ENCODE measurements around the gene SLC26A1. TPM values are rescaled to one million over a fixed set of nuclear protein-coding genes. Genes with fewer than 3 reads are reported as not detected.

Gene SLC26A1
- total and polyA plus RNA-seq, 2 of the 13 experiments (the other 11 are each of a cell fraction or from before 2014, with no cell fraction given): 5.4 to 22.9 TPM

DNA sequence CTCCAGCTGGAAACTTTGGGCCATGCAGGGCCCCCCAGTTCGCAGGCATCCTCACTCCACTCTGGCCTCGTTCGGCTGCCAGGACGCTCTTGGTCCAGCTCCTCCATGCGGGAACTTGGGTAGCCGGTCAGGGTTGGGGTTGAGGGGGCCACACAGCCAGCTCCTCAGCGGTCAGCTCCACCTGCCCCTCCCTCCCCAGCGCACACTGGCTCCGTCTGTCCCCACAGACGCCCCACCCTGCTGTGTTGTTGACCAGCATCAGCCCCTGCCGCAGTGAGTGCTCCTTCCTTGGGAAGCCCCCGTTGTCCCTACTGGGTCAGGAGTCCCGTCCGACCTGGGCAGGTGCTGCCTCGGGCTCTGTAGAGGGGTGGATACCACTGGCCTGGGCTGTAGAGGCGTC is 24.0 kb upstream of the SLC26A1 start:
- Histone ChIP-seq H3K9me3 (ENCODE audit: low read length) (no peaks in the 10 kb centered on the region), H3K79me2 (ENCODE audit: insufficient read depth, low read length) (peaks cover 6% of the 10 kb centered on the region), H3K4me1 (ENCODE audit: insufficient read depth, low read length) (peaks cover 36% of the 10 kb centered on the region), H3K36me3 (replicated peaks in 1 of 2; ENCODE audit: control insufficient read depth in 1 of 2, insufficient read depth in 2 of 2, low read length in 2 of 2) (peaks cover 0 to under 1% of the 10 kb centered on the region in 2 experiments; a peak in 3 of 5 replicates), H3K4me3 (replicated peaks in 1 of 3; ENCODE audit: insufficient read depth in 1 of 3, low read depth in 2 of 3, low read length in 3 of 3) (no peak overlapping the region), H4K20me1 (ENCODE audit: insufficient read depth, low read length) (no peaks in the 10 kb centered on the region), H3K27ac (ENCODE audit: extremely low read length, insufficient read depth, low read length) (no peak overlapping the region), H3K4me2 (ENCODE audit: low read depth, low read length) (no peak overlapping the region), H3K27me3 (ENCODE audit: control insufficient read depth in 1 of 2, insufficient read depth in 2 of 2, low read length in 2 of 2) (no peaks in the 10 kb centered on the region; a peak in 1 of 5 replicates), H3K9ac (ENCODE audit: insufficient read depth, low read depth, low read length) (no peak overlapping the region), H2AFZ (ENCODE audit: low read length) (no peak overlapping the region)
- no TSS peak for BruUV-seq (replicated peaks)
- in situ Hi-C loops (cut with HindIII; ENCODE audit: extremely low pct_ligation_motif_present, low pct_unique_long_range_greater_than_20kb): no loop called here
- ChIA-PET POLR2A (interaction anchor here (0.9 kb wide), 1 partner anchor 24 kb away, joined by 3 read pairs; the partner anchor contains the start of gene SLC26A1), CTCF (ENCODE audit: low intra/inter-chr PET ratio, low total read pairs) (no interaction called here)
- WGBS (ENCODE audit: low lambda C conversion rate): 97% methylated on average over 12 of the region's 16 CpGs
- no peak for FAIRE-seq
- TF ChIP-seq IKZF4 (CRISPR knock-in tag; IDR thresholded peaks at IDR 0.05; ENCODE audit: borderline replicate concordance, low read depth, not compliant biosample characterization): no peak
- TF ChIP-seq, protein P1, sequence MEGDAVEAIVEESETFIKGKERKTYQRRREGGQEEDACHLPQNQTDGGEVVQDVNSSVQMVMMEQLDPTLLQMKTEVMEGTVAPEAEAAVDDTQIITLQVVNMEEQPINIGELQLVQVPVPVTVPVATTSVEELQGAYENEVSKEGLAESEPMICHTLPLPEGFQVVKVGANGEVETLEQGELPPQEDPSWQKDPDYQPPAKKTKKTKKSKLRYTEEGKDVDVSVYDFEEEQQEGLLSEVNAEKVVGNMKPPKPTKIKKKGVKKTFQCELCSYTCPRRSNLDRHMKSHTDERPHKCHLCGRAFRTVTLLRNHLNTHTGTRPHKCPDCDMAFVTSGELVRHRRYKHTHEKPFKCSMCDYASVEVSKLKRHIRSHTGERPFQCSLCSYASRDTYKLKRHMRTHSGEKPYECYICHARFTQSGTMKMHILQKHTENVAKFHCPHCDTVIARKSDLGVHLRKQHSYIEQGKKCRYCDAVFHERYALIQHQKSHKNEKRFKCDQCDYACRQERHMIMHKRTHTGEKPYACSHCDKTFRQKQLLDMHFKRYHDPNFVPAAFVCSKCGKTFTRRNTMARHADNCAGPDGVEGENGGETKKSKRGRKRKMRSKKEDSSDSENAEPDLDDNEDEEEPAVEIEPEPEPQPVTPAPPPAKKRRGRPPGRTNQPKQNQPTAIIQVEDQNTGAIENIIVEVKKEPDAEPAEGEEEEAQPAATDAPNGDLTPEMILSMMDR (CRISPR knock-in tag; IDR thresholded peaks at IDR 0.05): no peak
- TF ChIP-seq, protein P2, sequence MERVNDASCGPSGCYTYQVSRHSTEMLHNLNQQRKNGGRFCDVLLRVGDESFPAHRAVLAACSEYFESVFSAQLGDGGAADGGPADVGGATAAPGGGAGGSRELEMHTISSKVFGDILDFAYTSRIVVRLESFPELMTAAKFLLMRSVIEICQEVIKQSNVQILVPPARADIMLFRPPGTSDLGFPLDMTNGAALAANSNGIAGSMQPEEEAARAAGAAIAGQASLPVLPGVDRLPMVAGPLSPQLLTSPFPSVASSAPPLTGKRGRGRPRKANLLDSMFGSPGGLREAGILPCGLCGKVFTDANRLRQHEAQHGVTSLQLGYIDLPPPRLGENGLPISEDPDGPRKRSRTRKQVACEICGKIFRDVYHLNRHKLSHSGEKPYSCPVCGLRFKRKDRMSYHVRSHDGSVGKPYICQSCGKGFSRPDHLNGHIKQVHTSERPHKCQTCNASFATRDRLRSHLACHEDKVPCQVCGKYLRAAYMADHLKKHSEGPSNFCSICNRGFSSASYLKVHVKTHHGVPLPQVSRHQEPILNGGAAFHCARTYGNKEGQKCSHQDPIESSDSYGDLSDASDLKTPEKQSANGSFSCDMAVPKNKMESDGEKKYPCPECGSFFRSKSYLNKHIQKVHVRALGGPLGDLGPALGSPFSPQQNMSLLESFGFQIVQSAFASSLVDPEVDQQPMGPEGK (CRISPR knock-in tag; IDR thresholded peaks at IDR 0.05): no peak
- TF ChIP-seq LCORL (IDR thresholded peaks at IDR 0.05): no peak
- TF ChIP-seq LCORL (CRISPR knock-in tag; IDR thresholded peaks at IDR 0.05): no peak
- TF ChIP-seq, protein P3, sequence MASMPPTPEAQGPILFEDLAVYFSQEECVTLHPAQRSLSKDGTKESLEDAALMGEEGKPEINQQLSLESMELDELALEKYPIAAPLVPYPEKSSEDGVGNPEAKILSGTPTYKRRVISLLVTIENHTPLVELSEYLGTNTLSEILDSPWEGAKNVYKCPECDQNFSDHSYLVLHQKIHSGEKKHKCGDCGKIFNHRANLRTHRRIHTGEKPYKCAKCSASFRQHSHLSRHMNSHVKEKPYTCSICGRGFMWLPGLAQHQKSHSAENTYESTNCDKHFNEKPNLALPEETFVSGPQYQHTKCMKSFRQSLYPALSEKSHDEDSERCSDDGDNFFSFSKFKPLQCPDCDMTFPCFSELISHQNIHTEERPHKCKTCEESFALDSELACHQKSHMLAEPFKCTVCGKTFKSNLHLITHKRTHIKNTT (CRISPR knock-in tag; IDR thresholded peaks at IDR 0.05): no peak
- no peak for TF ChIP-seq THYN1 (CRISPR knock-in tag; IDR thresholded peaks at IDR 0.05; ENCODE audit: borderline replicate concordance, low read depth)
- no peak for TF ChIP-seq ZNF619 (CRISPR knock-in tag; IDR thresholded peaks at IDR 0.05)
- TF ChIP-seq ZNF629 (CRISPR knock-in tag; conservative IDR thresholded peaks at IDR 0.05): no peak
- TF ChIP-seq SALL2 (CRISPR knock-in tag; IDR thresholded peaks at IDR 0.05): no peak
- no peak for TF ChIP-seq ZSCAN12 (CRISPR knock-in tag; IDR thresholded peaks at IDR 0.05)
- no peak for TF ChIP-seq ZSCAN31 (CRISPR knock-in tag; IDR thresholded peaks at IDR 0.05; ENCODE audit: low read depth)
- no peak for TF ChIP-seq TCF7L2 (IDR thresholded peaks at IDR 0.05; ENCODE audit: low read depth, low read length)
- TF ChIP-seq SRY (CRISPR knock-in tag; IDR thresholded peaks at IDR 0.05): no peak
- no peak for TF ChIP-seq ZNF562 (CRISPR knock-in tag; IDR thresholded peaks at IDR 0.05; ENCODE audit: borderline replicate concordance)
- intact Hi-C loops (cut with micrococcal nuclease; ENCODE audit: unreplicated experiment): no loop called here
- no peak for DNase-seq (ENCODE audit: low spot score)
- no peak for ATAC-seq

Data from HepG2 (cell line).